Umbilical cord (tissue), 2 donors: ENCODE measurements around the gene GIPC1. TPM values are rescaled to one million over a fixed set of nuclear protein-coding genes. Genes with fewer than 3 reads are reported as not detected.

Experiments used
- DNase-seq: peaks from one replicate; pipeline ENCODE4 v3.0.0-alpha.2; 2015; ENCODE audit warnings: low spot score
- total RNA-seq: library from RNA; depleted of rRNA; stranded (reverse); fragments of >200 nt; gene quantifications from one replicate; pipeline ENCODE4 v1.2.3, GENCODE V29; 2014; ENCODE audit warnings: low replicate concordance; ENCODE audit not compliant: insufficient read depth

The GIPC1 gene
- total RNA-seq, 1 donor from 2014 or later, result 81.1 TPM

- no peak for DNase-seq
These were observed 58.3 kb downstream of the GIPC1 start for GRCh38 chr19:14437578-14438140.

DNA sequence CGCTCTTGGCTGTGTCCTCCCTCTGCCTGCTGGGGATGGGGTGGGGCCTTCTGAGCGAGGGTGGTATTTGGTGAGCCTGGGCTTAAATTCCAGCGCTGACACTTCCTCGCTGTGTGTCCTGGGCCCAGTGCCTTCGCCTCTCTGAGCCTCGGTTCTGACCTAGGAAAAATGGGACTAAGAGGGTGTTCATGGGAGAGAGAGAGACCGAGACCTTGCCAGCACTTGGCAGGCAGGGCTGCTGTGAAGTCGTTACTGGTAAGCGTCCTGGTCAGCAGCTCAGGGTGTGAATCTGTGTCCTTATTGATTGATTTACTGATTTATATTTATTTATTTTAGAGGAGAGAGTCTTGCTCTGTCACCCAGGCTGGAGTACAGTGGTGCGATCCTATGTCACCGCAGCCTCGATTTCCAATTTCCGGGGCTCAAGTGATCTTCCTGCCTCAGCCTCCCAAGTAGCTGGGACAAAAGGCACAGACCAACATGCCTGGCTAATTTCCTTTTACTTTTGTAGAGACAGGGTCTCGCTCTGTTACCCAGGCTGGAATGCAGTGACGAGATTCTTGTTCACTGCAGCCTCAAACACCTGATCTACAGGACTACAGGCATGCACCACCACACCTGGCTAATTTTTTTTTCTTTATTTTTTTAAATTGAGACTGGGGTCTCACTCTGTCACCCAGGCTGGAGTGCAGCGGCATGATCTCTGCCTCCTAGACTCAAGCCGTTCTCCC, 60.4 kb downstream of the GIPC1 start:
- DNase-seq, result no peak

DNA sequence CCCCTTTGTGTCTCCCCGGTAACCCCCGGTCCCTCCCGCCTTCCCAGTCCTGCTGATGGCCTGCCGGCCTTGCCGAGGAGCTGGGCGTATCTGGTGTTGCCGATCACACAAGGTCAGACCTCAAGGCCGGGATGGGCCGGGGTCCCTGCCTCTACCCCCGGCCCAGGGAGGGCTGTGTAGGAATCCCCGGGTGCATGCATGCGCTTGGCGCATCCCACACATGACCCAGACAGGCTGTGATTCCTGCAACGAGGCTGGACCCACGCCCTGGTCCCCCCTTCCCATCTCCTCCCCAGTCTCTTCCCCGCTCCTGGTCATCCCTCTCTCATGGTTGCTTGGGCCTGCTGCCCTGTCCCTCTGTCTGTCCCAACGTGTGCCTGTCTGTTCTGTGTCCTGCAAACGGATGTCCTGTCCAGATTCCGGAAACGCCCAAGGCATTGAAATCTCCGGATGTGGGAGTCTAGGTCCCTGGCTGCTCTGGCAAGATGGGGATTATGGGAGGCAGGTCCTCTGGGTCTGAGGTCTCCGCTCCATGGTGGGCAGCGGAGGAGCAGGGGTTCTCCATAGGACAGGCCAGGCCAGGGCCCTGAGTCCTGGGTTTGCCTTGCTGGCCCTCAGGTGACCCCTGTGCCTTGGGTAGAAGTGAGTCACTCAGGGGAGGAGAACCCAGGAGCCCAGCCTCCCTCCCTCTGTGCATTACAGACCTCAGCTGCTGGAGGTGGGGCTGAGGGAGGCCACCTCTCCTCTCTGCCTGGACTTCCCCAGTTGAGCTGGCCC, 61.2 kb downstream of the GIPC1 start:
- peak; percentile 82 for DNase-seq

GRCh38 chr19:14433554-14434501, 62.1 kb downstream of the GIPC1 start:
- no peak for DNase-seq

DNA sequence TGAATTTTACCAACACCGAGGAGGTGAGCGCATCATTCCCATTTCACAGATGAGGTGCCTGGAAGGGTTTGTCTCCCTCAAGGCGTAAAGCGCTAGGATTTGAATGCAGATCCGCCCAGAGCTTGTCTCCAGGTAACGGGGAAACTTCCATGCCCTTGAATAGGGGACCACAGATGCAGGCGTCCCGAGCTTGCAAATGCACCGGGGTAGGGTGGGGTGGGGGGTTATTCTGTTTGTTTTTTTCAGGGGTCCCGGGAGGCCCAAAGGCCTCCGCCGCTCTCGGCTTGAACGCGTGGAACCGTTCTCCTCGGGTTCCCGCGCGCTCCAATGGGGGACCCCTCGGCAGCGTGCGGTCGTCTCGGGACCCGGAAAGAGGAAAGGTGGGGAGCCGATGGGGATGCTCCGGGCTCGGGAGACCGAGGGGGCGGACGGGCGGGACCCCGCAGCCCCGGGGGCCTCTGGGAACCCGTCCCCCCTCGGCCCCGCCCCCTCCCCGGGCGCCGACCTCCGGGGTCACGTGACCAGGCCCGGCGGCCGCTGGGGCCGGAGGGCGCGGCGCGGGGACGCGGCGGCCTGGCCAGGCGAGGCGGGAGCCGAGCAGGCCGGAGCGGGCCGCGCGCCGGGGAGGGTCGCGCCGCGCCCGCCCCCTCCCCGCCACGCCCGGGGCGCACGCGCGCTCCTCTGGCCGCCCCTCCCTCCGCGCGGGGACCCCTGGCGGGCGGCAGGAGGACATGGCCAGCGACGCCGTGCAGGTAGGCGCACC, 63.0 kb downstream of the GIPC1 start, which contains the start of gene PKN1:
Gene PKN1, plus strand, starts transcription at position 516 of the 763 bp plus-strand sequence. Its CDS starts 216 bp downstream, at position 732.
- peak; percentile 66 for DNase-seq

DNA sequence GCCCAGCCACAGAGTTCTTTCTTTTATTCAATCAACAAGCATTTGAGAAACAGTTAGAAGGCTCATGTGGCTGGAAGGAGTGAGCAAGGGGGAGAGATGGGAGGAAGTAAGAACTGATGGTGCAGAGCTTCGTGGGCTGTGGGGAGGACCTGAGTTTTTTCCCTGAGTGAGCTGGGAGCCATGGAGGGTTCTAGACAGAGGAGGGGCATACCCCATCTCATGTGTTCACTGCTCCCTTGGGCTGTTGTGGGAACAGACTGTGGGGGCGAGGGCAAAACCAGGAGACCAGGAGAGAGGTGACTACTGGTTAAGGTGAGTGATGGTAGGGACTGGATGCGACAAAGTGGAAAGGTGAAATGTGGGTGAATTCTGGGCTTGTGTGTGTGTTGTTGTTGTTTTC, 65.2 kb downstream of the GIPC1 start:
- no peak for DNase-seq

GRCh38 chr19:14428882-14429416, 67.0 kb downstream of the GIPC1 start:
- no peak for DNase-seq

Other genes starting within 250 kb of the GIPC1 start
- gene ADGRE5, start 114.7 kb downstream of the GIPC1 start, total RNA-seq, result 49.4 TPM
- gene DDX39A, start 76.8 kb downstream of the GIPC1 start, total RNA-seq, result 34.9 TPM
- gene PKN1, start 62.8 kb downstream of the GIPC1 start, total RNA-seq, result 59.7 TPM
- gene PTGER1, start 20.8 kb downstream of the GIPC1 start, total RNA-seq, result not detected
- 40.2 TPM for gene DNAJB1, start 22.3 kb upstream of the GIPC1 start, total RNA-seq
- gene TECR, start 33.5 kb upstream of the GIPC1 start, total RNA-seq, result 61.4 TPM
- 227 TPM for gene NDUFB7, start 75.9 kb upstream of the GIPC1 start, total RNA-seq
- gene CLEC17A, start 87.0 kb upstream of the GIPC1 start, total RNA-seq, result not detected
- not detected for gene ADGRE3, start 178.7 kb upstream of the GIPC1 start, total RNA-seq
- 19.3 TPM for gene ZNF333, start 193.9 kb upstream of the GIPC1 start, total RNA-seq